HEK293T (cell line): ENCODE data around the gene PDE1A.

ENCODE experiments used
- CTCF ChIA-PET: fragments of 350-600 bp; formaldehyde crosslinking; extraction: SDS; loops from one replicate; lab custom pipeline; 2021; ENCODE audit warnings: antibody characterized with exemption, inconsistent platforms; lab: Yijun Ruan, JAX
- POLR2A ChIA-PET: fragments of 350-600 bp; formaldehyde crosslinking; extraction: SDS; loops from one replicate; lab custom pipeline; 2020; ENCODE audit warnings: antibody characterized with exemption, inconsistent platforms; lab: Yijun Ruan, JAX
- DNase-seq: peaks from one replicate; pipeline ENCODE4 v3.0.0; 2012; ENCODE audit warnings: mixed read lengths; ENCODE audit errors: extremely low spot score
- ARNT ChIP-seq: fragments of 450-650 bp; IDR thresholded peaks from 2 replicates; pipeline ENCODE4 v1.6.1; 2017; ENCODE audit warnings: mild to moderate bottlenecking
- BHLHE40 ChIP-seq: fragments of 450-650 bp; IDR thresholded peaks from 2 replicates; pipeline ENCODE4 v1.6.1; 2016; ENCODE audit warnings: mild to moderate bottlenecking, moderate library complexity, borderline replicate concordance
- CTBP1 ChIP-seq: fragments of 450-650 bp; IDR thresholded peaks from 2 replicates; pipeline ENCODE4 v1.6.1; 2016; ENCODE audit warnings: borderline replicate concordance
- ELF4 ChIP-seq: fragments of 450-650 bp; IDR thresholded peaks from 2 replicates; pipeline ENCODE4 v1.6.1; 2017; ENCODE audit warnings: antibody characterized with exemption
- FOXA1 ChIP-seq: fragments of 450-650 bp; IDR thresholded peaks from 2 replicates; pipeline ENCODE4 v1.6.1; 2016; ENCODE audit warnings: mild to moderate bottlenecking
- FOXK2 ChIP-seq: fragments of 450-650 bp; IDR thresholded peaks from 2 replicates; pipeline ENCODE4 v1.6.1; 2016; ENCODE audit warnings: mild to moderate bottlenecking
- FOXM1 ChIP-seq: fragments of 450-650 bp; IDR thresholded peaks from 2 replicates; pipeline ENCODE4 v1.6.1; 2017; ENCODE audit warnings: mild to moderate bottlenecking, borderline replicate concordance
- HDGF ChIP-seq: fragments of 450-650 bp; IDR thresholded peaks from 2 replicates; pipeline ENCODE4 v1.6.1; 2017; ENCODE audit warnings: antibody characterized with exemption, borderline replicate concordance
- L3MBTL2 ChIP-seq: fragments of 450-650 bp; conservative IDR thresholded peaks from 2 replicates; pipeline ENCODE4 v1.6.1; 2016; ENCODE audit warnings: mild to moderate bottlenecking
- LEF1 ChIP-seq: fragments of 450-650 bp; IDR thresholded peaks from 2 replicates; pipeline ENCODE4 v1.6.1; 2017; ENCODE audit warnings: mild to moderate bottlenecking, borderline replicate concordance
- NFRKB ChIP-seq: fragments of 450-650 bp; IDR thresholded peaks from 2 replicates; pipeline ENCODE4 v1.6.1; 2016; ENCODE audit warnings: mild to moderate bottlenecking, moderate library complexity
- SP1 ChIP-seq: fragments of 450-650 bp; IDR thresholded peaks from 2 replicates; pipeline ENCODE4 v1.6.1; 2017
- SUZ12 ChIP-seq: fragments of 450-650 bp; IDR thresholded peaks from 2 replicates; pipeline ENCODE4 v1.6.1; 2016; ENCODE audit warnings: mild to moderate bottlenecking
- TARDBP ChIP-seq: fragments of 450-650 bp; IDR thresholded peaks from 2 replicates; pipeline ENCODE4 v1.6.1; 2016
- ZNF384 ChIP-seq: fragments of 450-650 bp; IDR thresholded peaks from 2 replicates; pipeline ENCODE4 v1.6.1; 2016
- TF ChIP-seq, protein P1 (sequence below): fragments of 450-650 bp; IDR thresholded peaks from 2 replicates; pipeline ENCODE4 v1.6.1; 2016

The PDE1A gene

DNA sequence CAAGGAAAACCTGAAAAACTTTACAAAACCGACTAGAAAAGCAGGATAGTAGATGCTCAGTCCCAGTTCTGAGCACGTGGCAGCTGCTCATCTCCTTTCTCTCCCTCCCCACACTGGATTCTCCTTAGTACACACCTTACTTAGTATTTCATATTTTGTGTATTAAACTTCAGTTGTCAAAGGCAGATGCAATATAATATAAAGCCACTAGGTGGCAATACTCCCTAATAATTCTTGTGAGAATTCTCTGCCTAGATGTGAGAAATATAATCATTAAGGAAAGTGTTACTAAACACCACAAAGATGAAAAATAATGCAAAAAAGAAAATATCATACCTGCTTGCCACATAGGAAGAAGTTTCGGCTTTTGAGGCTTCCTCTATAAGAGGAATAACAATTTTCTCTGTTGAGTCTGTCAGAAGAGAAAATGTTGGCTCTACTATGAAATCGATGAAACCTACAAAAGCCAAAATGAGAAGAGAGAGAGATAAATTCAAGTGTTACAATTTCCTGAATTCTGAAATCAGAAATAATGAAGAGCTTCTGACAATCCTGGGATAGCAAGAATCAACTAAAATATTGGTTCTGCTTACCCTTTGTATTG is 240.6 kb downstream of the PDE1A start:
- CTCF ChIA-PET: interaction anchor here (0.7 to 3.9 kb wide), 4 partner anchors 10 to 577 kb away, joined by 3 to 29 read pairs (median 4); no protein-coding TSS in a partner anchor
- TF ChIP-seq SP1 (no peak), BHLHE40 (no peak), NFRKB (no peak), L3MBTL2 (no peak), LEF1 (no peak), FOXM1 (no peak), TARDBP (no peak), FOXK2 (no peak), HDGF (no peak), SUZ12 (no peak), ARNT (no peak), CTBP1 (no peak), FOXA1 (no peak), ZNF384 (no peak), ELF4 (no peak)
- TF ChIP-seq, protein P1, sequence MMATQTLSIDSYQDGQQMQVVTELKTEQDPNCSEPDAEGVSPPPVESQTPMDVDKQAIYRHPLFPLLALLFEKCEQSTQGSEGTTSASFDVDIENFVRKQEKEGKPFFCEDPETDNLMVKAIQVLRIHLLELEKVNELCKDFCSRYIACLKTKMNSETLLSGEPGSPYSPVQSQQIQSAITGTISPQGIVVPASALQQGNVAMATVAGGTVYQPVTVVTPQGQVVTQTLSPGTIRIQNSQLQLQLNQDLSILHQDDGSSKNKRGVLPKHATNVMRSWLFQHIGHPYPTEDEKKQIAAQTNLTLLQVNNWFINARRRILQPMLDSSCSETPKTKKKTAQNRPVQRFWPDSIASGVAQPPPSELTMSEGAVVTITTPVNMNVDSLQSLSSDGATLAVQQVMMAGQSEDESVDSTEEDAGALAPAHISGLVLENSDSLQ: no peak
- POLR2A ChIA-PET: no interaction called here
- peak; percentile 12 for DNase-seq

DNA sequence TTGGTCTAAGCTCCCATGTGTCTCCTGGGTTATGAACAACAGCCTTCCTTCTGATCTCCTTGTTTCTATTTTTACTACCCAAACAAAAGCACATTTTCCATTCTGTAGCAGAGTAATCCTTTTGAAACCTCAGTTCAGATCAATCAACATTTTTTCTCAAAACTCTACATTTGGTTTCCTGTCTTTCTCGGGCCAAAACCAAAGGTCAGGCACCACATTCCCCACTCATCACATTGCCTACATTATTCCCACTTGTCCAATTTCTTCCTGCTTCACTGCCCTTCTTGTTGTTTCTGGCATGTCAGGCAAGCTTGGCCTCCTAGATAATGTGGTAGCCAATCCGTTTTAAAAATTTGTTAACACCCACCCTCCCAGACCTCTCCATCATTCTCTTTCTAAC is 244.4 kb downstream of the PDE1A start:
- no peak for DNase-seq
- CTCF ChIA-PET: no interaction called here
- TF ChIP-seq LEF1 (no peak), ARNT (no peak), FOXA1 (no peak), NFRKB (no peak), SP1 (no peak), SUZ12 (no peak)
- POLR2A ChIA-PET: no interaction called here

DNA sequence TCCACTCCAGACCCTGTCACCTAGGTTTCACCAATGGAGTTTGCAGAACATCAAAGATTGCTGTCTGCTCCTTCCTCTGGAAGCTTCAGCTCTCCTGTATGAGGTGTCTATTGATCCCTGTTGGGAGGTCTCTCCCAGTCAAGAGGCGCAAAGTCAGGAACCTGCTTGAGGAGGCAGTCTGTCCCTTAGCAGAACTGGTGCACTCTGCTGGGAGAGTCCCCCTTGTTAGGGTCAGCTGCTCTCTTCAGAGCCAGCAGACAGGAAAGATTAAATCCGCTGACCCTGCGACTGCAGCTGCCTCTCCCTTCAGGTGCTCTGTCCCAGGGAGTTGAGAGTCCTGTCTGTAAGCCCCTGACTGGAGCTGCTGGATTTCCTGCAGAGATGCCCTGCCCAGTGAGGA is 245.5 kb downstream of the PDE1A start:
- ChIA-PET POLR2A (no interaction called here), CTCF (no interaction called here)
- no peak for DNase-seq
- TF ChIP-seq ZNF384 (no peak), NFRKB (no peak), SP1 (no peak), LEF1 (no peak), L3MBTL2 (no peak), FOXA1 (no peak), SUZ12 (no peak), FOXM1 (no peak), CTBP1 (no peak), ELF4 (no peak), FOXK2 (no peak)
- TF ChIP-seq, protein P1: no peak

DNA sequence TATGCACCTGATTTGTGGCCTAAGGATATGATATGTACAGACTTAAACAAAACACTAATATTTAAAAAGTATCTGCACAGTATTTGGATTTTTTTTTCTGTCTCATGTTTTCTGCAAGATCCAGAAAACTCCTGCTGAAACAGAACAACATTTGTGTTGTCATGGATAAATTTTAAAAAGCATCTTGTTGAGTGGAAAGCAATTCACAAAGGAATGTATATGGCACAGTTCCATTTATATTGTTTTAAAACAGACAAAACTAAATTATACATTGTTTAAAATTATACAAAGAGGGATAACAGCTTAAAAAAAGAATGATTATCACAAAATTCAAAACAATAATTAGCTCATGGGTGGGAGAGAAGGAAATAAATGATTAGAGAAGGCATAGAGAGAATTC is 247.7 kb downstream of the PDE1A start:
- POLR2A ChIA-PET: no interaction called here
- CTCF ChIA-PET: interaction anchor here (0.6 kb wide), 1 partner anchor 439 kb away, joined by 3 read pairs; no protein-coding TSS in a partner anchor

DNA sequence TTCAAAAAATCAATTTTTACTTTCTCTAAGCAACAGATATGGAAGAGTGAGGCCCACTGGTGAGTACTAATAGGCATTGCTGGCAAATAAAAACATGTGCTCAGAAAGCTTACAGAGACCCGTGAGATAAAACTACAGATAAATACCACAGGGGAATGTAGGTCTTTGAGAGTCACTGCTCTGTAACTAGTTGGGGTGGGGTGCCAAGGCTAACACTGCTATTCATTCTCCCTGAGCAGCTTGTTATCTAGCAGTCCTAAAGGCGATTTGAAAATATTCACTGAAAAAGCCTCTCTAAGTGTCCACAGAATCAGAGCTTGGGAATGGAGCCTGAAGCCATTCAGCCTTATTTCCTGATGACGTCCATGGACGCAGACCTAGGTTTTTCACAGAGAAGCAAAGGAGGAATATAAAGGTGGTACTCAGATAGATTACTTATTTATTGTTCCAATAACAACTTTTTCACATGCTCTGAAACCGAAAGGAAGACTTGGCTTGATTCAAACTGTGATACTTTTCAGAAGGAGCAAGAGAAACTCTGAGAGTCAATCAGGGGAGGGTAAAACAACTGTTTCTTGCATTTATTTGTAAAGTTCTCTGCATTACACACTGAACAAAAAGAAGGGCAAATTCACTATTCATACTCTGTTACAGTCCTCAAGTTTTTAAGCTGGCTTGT is 252.8 kb downstream of the PDE1A start:
- POLR2A ChIA-PET: no interaction called here

More for the DNA sequence above, 247.7 kb downstream of the PDE1A start:
- TF ChIP-seq SP1 (no peak), LEF1 (no peak), FOXM1 (no peak), TARDBP (no peak), BHLHE40 (no peak), CTBP1 (no peak), NFRKB (no peak), FOXA1 (no peak), ZNF384 (no peak), SUZ12 (no peak), HDGF (no peak)
- TF ChIP-seq, protein P1: no peak
- no peak for DNase-seq

More for the DNA sequence above, 252.8 kb downstream of the PDE1A start:
- DNase-seq: no peak
- CTCF ChIA-PET: no interaction called here
- TF ChIP-seq ZNF384 (no peak), BHLHE40 (no peak), FOXM1 (no peak), HDGF (no peak), ELF4 (no peak), SUZ12 (no peak), LEF1 (no peak), L3MBTL2 (no peak), NFRKB (no peak), ARNT (no peak), FOXA1 (no peak)
- TF ChIP-seq, protein P1: no peak
